ENCODE measurements around the gene DTX3.

The DTX3 gene

DNA sequence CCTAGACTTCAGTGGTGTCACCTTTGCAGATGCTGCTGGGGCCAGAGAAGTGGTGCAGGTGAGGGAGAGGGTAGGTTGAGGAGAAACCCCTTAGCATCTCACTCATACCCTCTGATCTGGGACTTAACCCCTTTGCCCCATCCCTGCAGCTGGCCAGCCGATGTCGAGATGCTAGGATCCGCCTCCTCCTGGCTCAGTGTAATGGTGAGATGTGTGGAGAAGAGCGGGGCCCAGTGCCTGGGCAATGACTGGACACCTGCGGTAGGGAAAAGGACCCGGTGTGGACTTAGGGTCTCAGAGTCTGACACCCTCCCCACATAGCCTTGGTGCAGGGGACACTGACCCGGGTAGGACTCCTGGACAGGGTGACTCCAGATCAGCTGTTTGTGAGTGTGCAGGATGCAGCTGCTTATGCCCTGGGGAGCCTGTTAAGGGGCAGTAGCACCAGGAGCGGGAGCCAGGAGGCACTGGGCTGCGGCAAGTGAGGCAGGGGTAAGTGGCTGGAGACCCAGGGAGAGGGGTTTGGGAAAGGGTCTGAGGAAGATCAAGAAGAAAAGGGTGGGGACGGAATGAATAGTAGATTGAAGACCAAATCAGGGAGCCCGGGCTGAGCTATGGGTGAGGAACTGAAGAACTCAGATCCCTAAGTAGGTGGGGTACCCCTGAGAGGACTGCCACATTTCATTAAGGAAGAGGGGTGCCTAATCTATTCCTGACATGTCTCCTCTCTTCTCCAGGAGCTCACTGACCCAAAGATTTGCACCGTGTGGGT lies 20.8 kb downstream of the DTX3 start:
- TF ChIP-seq, protein P1, sequence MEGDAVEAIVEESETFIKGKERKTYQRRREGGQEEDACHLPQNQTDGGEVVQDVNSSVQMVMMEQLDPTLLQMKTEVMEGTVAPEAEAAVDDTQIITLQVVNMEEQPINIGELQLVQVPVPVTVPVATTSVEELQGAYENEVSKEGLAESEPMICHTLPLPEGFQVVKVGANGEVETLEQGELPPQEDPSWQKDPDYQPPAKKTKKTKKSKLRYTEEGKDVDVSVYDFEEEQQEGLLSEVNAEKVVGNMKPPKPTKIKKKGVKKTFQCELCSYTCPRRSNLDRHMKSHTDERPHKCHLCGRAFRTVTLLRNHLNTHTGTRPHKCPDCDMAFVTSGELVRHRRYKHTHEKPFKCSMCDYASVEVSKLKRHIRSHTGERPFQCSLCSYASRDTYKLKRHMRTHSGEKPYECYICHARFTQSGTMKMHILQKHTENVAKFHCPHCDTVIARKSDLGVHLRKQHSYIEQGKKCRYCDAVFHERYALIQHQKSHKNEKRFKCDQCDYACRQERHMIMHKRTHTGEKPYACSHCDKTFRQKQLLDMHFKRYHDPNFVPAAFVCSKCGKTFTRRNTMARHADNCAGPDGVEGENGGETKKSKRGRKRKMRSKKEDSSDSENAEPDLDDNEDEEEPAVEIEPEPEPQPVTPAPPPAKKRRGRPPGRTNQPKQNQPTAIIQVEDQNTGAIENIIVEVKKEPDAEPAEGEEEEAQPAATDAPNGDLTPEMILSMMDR (conservative IDR thresholded peaks at IDR 0.05; ENCODE audit: low read depth, low read length), result no peak
- H2AFZ ChIP-seq (ENCODE audit: low read depth), result no peak overlapping the region
- H3K36me3 ChIP-seq (ENCODE audit: insufficient read depth), result no peaks in the 10 kb centered on the region; the same call in 1 of the 2 replicates
- no peak overlapping the region for H3K9ac ChIP-seq
- H3K27me3 ChIP-seq (ENCODE audit: insufficient read depth, low read depth), result peaks cover 18% of the 10 kb centered on the region
- H4K20me1 ChIP-seq (ENCODE audit: insufficient read depth), result no peaks in the 10 kb centered on the region
- H3K4me2 ChIP-seq, result no peak overlapping the region
- H3K4me3 ChIP-seq (IDR thresholded peaks at IDR 0.05; ENCODE audit: insufficient read depth, low read depth, low read length), result no peak overlapping the region
- H3K27ac ChIP-seq, result no peak overlapping the region
- H3K4me1 ChIP-seq (ENCODE audit: low read depth, poor library complexity, severe bottlenecking), result peaks cover 5% of the 10 kb centered on the region
- H3K79me2 ChIP-seq (ENCODE audit: insufficient read depth, low read depth), result no peaks in the 10 kb centered on the region

GRCh38 chr12:57626111-57626920 lies 21.7 kb downstream of the DTX3 start:
- Histone ChIP-seq H3K27ac (no peak overlapping the region), H2AFZ (ENCODE audit: low read depth) (no peak overlapping the region), H3K4me2 (no peak overlapping the region), H3K79me2 (ENCODE audit: insufficient read depth, low read depth) (no peaks in the 10 kb centered on the region), H3K27me3 (ENCODE audit: insufficient read depth, low read depth) (peaks cover 18% of the 10 kb centered on the region), H3K4me3 (IDR thresholded peaks at IDR 0.05; ENCODE audit: insufficient read depth, low read depth, low read length) (no peak overlapping the region), H4K20me1 (ENCODE audit: insufficient read depth) (no peaks in the 10 kb centered on the region), H3K36me3 (ENCODE audit: insufficient read depth) (no peaks in the 10 kb centered on the region; the same call in 1 of the 2 replicates), H3K4me1 (ENCODE audit: low read depth, poor library complexity, severe bottlenecking) (peaks cover 2% of the 10 kb centered on the region), H3K9ac (no peak overlapping the region)
- TF ChIP-seq, protein P1 (conservative IDR thresholded peaks at IDR 0.05; ENCODE audit: low read depth, low read length), result no peak

GRCh38 chr12:57626921-57627445 lies 22.4 kb downstream of the DTX3 start:
- no peaks in the 10 kb centered on the region for H4K20me1 ChIP-seq (ENCODE audit: insufficient read depth)
- TF ChIP-seq, protein P1 (conservative IDR thresholded peaks at IDR 0.05; ENCODE audit: low read depth, low read length), result no peak
- no peaks in the 10 kb centered on the region for H3K79me2 ChIP-seq (ENCODE audit: insufficient read depth, low read depth)
- H3K27me3 ChIP-seq (ENCODE audit: insufficient read depth, low read depth), result peaks cover 16% of the 10 kb centered on the region
- H3K4me2 ChIP-seq, result no peak overlapping the region
- H2AFZ ChIP-seq (ENCODE audit: low read depth), result no peak overlapping the region
- H3K36me3 ChIP-seq (ENCODE audit: insufficient read depth), result no peaks in the 10 kb centered on the region; the same call in 1 of the 2 replicates
- H3K4me1 ChIP-seq (ENCODE audit: low read depth, poor library complexity, severe bottlenecking), result peaks cover 4% of the 10 kb centered on the region
- H3K9ac ChIP-seq, result no peak overlapping the region
- H3K27ac ChIP-seq, result no peak overlapping the region
- H3K4me3 ChIP-seq (IDR thresholded peaks at IDR 0.05; ENCODE audit: insufficient read depth, low read depth, low read length), result no peak overlapping the region

GRCh38 chr12:57627501-57628279 lies 23.1 kb downstream of the DTX3 start:
- H4K20me1 ChIP-seq (ENCODE audit: insufficient read depth), result no peaks in the 10 kb centered on the region
- H3K36me3 ChIP-seq (ENCODE audit: insufficient read depth), result no peaks in the 10 kb centered on the region; the same call in 1 of the 2 replicates
- peaks cover 4% of the 10 kb centered on the region for H3K4me1 ChIP-seq (ENCODE audit: low read depth, poor library complexity, severe bottlenecking)
- H3K9ac ChIP-seq, result no peak overlapping the region
- H2AFZ ChIP-seq (ENCODE audit: low read depth), result no peak overlapping the region
- TF ChIP-seq, protein P1 (conservative IDR thresholded peaks at IDR 0.05; ENCODE audit: low read depth, low read length), result no peak
- no peak overlapping the region for H3K27ac ChIP-seq
- peaks cover 9% of the 10 kb centered on the region for H3K27me3 ChIP-seq (ENCODE audit: insufficient read depth, low read depth)
- H3K79me2 ChIP-seq (ENCODE audit: insufficient read depth, low read depth), result peaks cover 3% of the 10 kb centered on the region; the same call in 1 of the 2 replicates
- no peak overlapping the region for H3K4me3 ChIP-seq (IDR thresholded peaks at IDR 0.05; ENCODE audit: insufficient read depth, low read depth, low read length)
- no peak overlapping the region for H3K4me2 ChIP-seq
